Measurements from ENCODE around the gene WNT5A. TPM values are rescaled to one million over a fixed set of nuclear protein-coding genes. Genes with fewer than 3 reads are reported as not detected.

WNT5A gene
- total and polyA plus RNA-seq, 2 of the 4 experiments (the other 2 are of a cell fraction), result 224 to 231 TPM

GRCh38 chr3:55453886-55454496, 33.1 kb downstream of the WNT5A start:
- dilution Hi-C loops (cut with HindIII; ENCODE audit: low sequenced_read_pairs, unreplicated experiment) (no loop called here), in situ Hi-C loops (cut with MboI; ENCODE audit: low sequenced_read_pairs) (no loop called here), intact Hi-C loops (cut with micrococcal nuclease) (no loop called here)
- Histone ChIP-seq H3K56ac (ENCODE audit: extremely low read depth, insufficient read depth, low read length) (no peak overlapping the region), H2BK20ac (ENCODE audit: low read depth, low read length) (no peak overlapping the region), H3K18ac (ENCODE audit: low read depth, low read length) (no peak overlapping the region), H2AK9ac (replicated peaks; ENCODE audit: low read depth, low read length, poor library complexity) (no peak overlapping the region), H3K9ac (ENCODE audit: low read depth, low read length) (no peak overlapping the region), H4K91ac (ENCODE audit: insufficient read depth, low read depth, low read length) (no peak overlapping the region), H3K14ac (replicated peaks; ENCODE audit: low read depth, low read length) (no peak overlapping the region), H2AK5ac (ENCODE audit: low read depth, low read length) (no peak overlapping the region), H3K4me2 (ENCODE audit: low read depth, low read length) (no peak overlapping the region), H3K4me1 (ENCODE audit: control insufficient read depth, insufficient read depth, low read length) (no peaks in the 10 kb centered on the region), H2AFZ (replicated peaks; ENCODE audit: low read length, poor library complexity) (no peak overlapping the region), H3K4me3 (ENCODE audit: insufficient read depth, low read depth, low read length) (no peak overlapping the region), H4K8ac (ENCODE audit: low read depth in 2 of 2, low read length in 2 of 2) (no peak overlapping the region), H3K79me1 (ENCODE audit: low read depth in 1 of 2, low read length in 2 of 2) (no peaks in the 10 kb centered on the region), H3K4ac (ENCODE audit: low read depth, low read length) (no peak overlapping the region), H2BK120ac (ENCODE audit: low read depth, low read length) (no peak overlapping the region), H3K27ac (ENCODE audit: insufficient read depth, low read length) (no peak overlapping the region), H3K36me3 (ENCODE audit: control insufficient read depth, insufficient read depth, low read length) (no peaks in the 10 kb centered on the region), H2BK5ac (ENCODE audit: low read depth, low read length, poor library complexity, severe bottlenecking) (no peak overlapping the region), H4K20me1 (ENCODE audit: insufficient read depth, low read length) (no peaks in the 10 kb centered on the region), H3K27me3 (ENCODE audit: control insufficient read depth, insufficient read depth, low read length) (no peaks in the 10 kb centered on the region), H2BK15ac (ENCODE audit: low read depth, low read length) (no peak overlapping the region), H3K9me1 (ENCODE audit: insufficient read depth, low read length) (no peaks in the 10 kb centered on the region), H3K9me3 (ENCODE audit: control insufficient read depth, insufficient read depth, low read length) (no peaks in the 10 kb centered on the region), H3K23ac (ENCODE audit: low read depth, low read length) (no peak overlapping the region), H4K5ac (ENCODE audit: low read depth, low read length) (no peak overlapping the region)
- CTCF ChIA-PET, result no interaction called here
- BruUV-seq (replicated peaks), result no TSS peak
- no peak for TF ChIP-seq BHLHE40 (IDR thresholded peaks at IDR 0.05; ENCODE audit: low read depth, low read length)
- no peak for TF ChIP-seq RAD21 (IDR thresholded peaks at IDR 0.05; ENCODE audit: low read length)
- TF ChIP-seq NFE2L2 (IDR thresholded peaks at IDR 0.05; ENCODE audit: low read depth, low read length), result no peak
- TF ChIP-seq CTCF (conservative IDR thresholded peaks at IDR 0.05; ENCODE audit: low read depth, low read length), result no peak
- no peak for TF ChIP-seq RFX5 (IDR thresholded peaks at IDR 0.05; ENCODE audit: low read depth, low read length)
- no peak for TF ChIP-seq SMC3 (IDR thresholded peaks at IDR 0.05; ENCODE audit: low read depth, low read length)
- no peak for TF ChIP-seq RCOR1 (IDR thresholded peaks at IDR 0.05; ENCODE audit: insufficient replicate concordance, low read length)
- no peak for TF ChIP-seq MAFK (IDR thresholded peaks at IDR 0.05; ENCODE audit: low read depth, low read length)
- peak; percentile 90 for TF ChIP-seq CEBPB (IDR thresholded peaks at IDR 0.05; ENCODE audit: low read depth, low read length)
- 58% methylated on average over 2 of the region's 3 CpGs; no CpG with 5 or more reads in 1 of the 2 experiments for WGBS, 2 experiments (ENCODE audit: extremely low coverage in 2 of 2, insufficient read length in 1 of 2)
- POLR2A ChIA-PET (ENCODE audit: unreplicated experiment), result no interaction called here
- peak; percentile 27; the same call in 1 of the 2 replicates for ATAC-seq (ENCODE audit: low read depth)
- no peak for DNase-seq

All from IMR-90 (cell line).